ENCODE results near the gene FAM120C.
A peak's percentile ranks its signal among the peaks of the same experiment; 100 is the strongest.

The FAM120C gene

DNA sequence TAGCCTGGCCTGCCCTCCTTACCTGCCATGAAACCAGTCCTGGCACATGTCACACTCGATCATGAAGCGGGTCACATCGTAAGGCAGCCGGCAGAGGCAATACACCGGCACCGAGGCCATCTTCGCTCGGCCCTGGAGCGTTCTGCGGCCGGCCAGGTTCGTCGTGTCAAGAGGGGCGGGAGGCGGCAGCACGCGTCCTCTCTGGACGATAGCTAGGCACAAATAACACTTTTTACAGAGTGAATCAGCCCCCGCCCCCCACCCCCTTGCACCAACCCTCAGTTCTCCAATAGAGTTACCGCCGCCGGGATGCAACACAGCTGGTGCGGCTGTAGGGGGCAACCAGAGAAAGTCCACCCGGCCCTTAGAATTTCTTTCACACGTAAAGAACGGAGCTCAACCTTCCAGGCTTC, 140.4 kb downstream of the FAM120C start:
- DNase-seq = peak; percentile 70

DNA sequence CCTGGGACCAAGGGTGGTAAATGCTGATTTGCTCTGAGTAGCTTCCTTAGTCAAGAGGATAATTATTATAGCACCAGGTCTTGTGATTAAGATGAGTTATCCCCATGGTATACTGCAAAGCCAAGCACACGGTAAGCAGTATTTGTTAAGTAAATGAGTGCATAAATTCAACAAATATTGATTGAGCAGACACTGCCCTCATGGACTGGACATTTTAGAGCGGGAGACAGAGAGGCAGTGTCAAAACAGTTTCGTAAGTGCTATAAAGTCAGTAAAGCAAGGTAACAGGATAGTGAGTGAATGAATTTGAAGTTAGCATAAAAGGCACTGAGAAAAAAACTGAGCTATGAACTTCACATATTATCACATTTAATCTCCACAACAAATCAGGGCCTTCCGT, 152.7 kb downstream of the FAM120C start:
- no peak for DNase-seq

GRCh38 chrX:54029529-54030143, 153.4 kb downstream of the FAM120C start:
- no peak for DNase-seq

GRCh38 chrX:54024350-54024749, 158.7 kb downstream of the FAM120C start:
- no peak for DNase-seq
